Measurements from ENCODE around the gene GNG14. TPM values are rescaled to one million over a fixed set of nuclear protein-coding genes. Genes with fewer than 3 reads are reported as not detected.
A peak's percentile ranks its signal among the peaks of the same experiment; 100 is the strongest.
"Not testable (repeated sequence)": the region's sequence is repeated elsewhere in the genome, so short reads cannot be mapped to it uniquely, and the experiment has no call there.

GNG14 gene
- total RNA-seq, 2 donors from 2014 or later = not detected

GRCh38 chr19:12675940-12676339 lies 11.9 kb upstream of the GNG14 start:
- Histone ChIP-seq H3K27ac (no peak overlapping the region), H3K9me3 (no peaks in the 10 kb centered on the region), H3K4me3 (no peak overlapping the region), H3K4me1 (peaks cover 0 to 9% of the 10 kb centered on the region in 2 donors), H3K27me3 (no peaks in the 10 kb centered on the region), H3K36me3 (peaks cover 61% of the 10 kb centered on the region)
- no peak for DNase-seq (ENCODE audit: low spot score)
- no peak for TF ChIP-seq CTCF (IDR thresholded peaks at IDR 0.05)

- no peak overlapping the region for H3K27ac ChIP-seq
- peak; percentile 71 to 89 for TF ChIP-seq CTCF (IDR thresholded peaks at IDR 0.05)
- H3K4me1 ChIP-seq = peaks cover 0 to 10% of the 10 kb centered on the region in 2 donors
- no peaks in the 10 kb centered on the region for H3K9me3 ChIP-seq
- H3K4me3 ChIP-seq = no peak overlapping the region
- peaks cover 61% of the 10 kb centered on the region for H3K36me3 ChIP-seq
- H3K27me3 ChIP-seq = no peaks in the 10 kb centered on the region
- DNase-seq (ENCODE audit: low spot score) = peak; percentile 83
These were observed 11.4 kb upstream of the GNG14 start for GRCh38 chr19:12676384-12676792.

GRCh38 chr19:12676928-12677327 lies 10.9 kb upstream of the GNG14 start:
- no peak overlapping the region for H3K4me3 ChIP-seq
- TF ChIP-seq CTCF (IDR thresholded peaks at IDR 0.05) = no peak
- no peak for DNase-seq (ENCODE audit: low spot score)
- no peaks in the 10 kb centered on the region for H3K9me3 ChIP-seq
- H3K27me3 ChIP-seq = no peaks in the 10 kb centered on the region
- peaks cover 61% of the 10 kb centered on the region for H3K36me3 ChIP-seq
- H3K27ac ChIP-seq = no peak overlapping the region
- peaks cover 0 to 10% of the 10 kb centered on the region in 2 donors for H3K4me1 ChIP-seq

- not testable (repeated sequence) for H3K27me3 ChIP-seq; H3K27ac ChIP-seq; H3K4me3 ChIP-seq; H3K9me3 ChIP-seq; DNase-seq (ENCODE audit: low spot score)
- peaks cover 0 to 10% of the 10 kb centered on the region in 2 donors for H3K4me1 ChIP-seq
- H3K36me3 ChIP-seq = peaks cover 61% of the 10 kb centered on the region
These were observed 9.8 kb upstream of the GNG14 start for GRCh38 chr19:12678039-12678438.

- no peak overlapping the region for H3K27ac ChIP-seq
- no peak for DNase-seq (ENCODE audit: low spot score)
- no peak overlapping the region for H3K4me3 ChIP-seq
- peaks cover 0 to 10% of the 10 kb centered on the region in 2 donors for H3K4me1 ChIP-seq
- TF ChIP-seq CTCF (IDR thresholded peaks at IDR 0.05) = no peak
- no peaks in the 10 kb centered on the region for H3K9me3 ChIP-seq
- peaks cover 46% of the 10 kb centered on the region for H3K36me3 ChIP-seq
- no peaks in the 10 kb centered on the region for H3K27me3 ChIP-seq
These were observed 7.8 kb upstream of the GNG14 start for GRCh38 chr19:12680034-12680433.

GRCh38 chr19:12681074-12681987 lies 6.5 kb upstream of the GNG14 start, which contains the start of gene DHPS:
DHPS (minus strand) TSS chr19:12681880; CDS start chr19:12681766, 114 bp downstream.
- peak within 1 kb of the TSS; percentile 90 to 96 for H3K27ac ChIP-seq

More at GRCh38 chr19:12681074-12681987, 6.5 kb upstream of the GNG14 start, which contains the start of gene DHPS:
- DNase-seq (ENCODE audit: low spot score) = peak; percentile 92
- no peak for TF ChIP-seq CTCF (IDR thresholded peaks at IDR 0.05)
- peaks cover 0 to 10% of the 10 kb centered on the region in 2 donors for H3K4me1 ChIP-seq
- peaks cover 35% of the 10 kb centered on the region for H3K36me3 ChIP-seq
- peak within 1 kb of the TSS; percentile 86 to 89 for H3K4me3 ChIP-seq
- H3K9me3 ChIP-seq = no peaks in the 10 kb centered on the region
- no peaks in the 10 kb centered on the region for H3K27me3 ChIP-seq
